UCSD-AML1 (cell line): ENCODE measurements around the gene ZNF605.
"Not testable (repeated sequence)": the region's sequence is repeated elsewhere in the genome, so short reads cannot be mapped to it uniquely, and the experiment has no call there.

Experiments used
- DNase-seq: peaks from one replicate; lab custom pipeline; 2025; ENCODE audit not compliant: unreplicated experiment; lab: John Stamatoyannopoulos, UW

The ZNF605 gene

GRCh38 chr12:132908145-132909029 is 47.7 kb downstream of the ZNF605 start:
- peak; percentile 71 for DNase-seq

- DNase-seq, result not testable (repeated sequence)
Measured at GRCh38 chr12:132907789-132908144, 48.3 kb downstream of the ZNF605 start.

- no peak for DNase-seq
Measured at GRCh38 chr12:132907216-132907615, 48.9 kb downstream of the ZNF605 start.

DNA sequence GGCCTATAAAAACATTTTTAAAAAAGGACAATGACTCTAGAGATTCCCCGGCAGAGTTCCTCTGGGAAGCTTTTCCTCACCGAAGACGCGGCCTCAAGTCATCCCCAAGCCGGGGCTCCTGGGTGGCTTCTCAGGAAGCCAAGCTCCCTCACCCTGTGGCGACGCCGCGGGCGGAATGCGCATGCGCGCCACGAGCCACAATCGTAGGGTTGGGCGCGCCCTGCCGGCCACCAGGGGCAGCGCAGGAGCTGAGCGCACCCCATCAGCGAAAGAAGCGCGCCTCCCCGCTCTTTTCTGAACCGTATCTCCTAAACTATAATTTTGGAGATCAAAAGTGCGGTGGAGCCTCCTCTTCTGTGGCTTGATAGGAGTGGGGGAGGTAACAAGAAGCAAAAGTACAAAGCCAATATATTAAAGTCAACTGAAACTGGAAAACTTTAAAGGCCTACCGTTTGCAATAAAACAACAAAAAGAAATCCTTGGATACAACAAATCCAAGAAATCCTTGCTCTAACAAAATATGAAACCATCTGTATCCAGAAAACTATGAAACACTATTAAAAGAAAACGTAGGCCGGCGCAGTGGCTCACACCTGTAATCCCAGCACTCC is 51.3 kb downstream of the ZNF605 start:
- peak; percentile 45 for DNase-seq

DNA sequence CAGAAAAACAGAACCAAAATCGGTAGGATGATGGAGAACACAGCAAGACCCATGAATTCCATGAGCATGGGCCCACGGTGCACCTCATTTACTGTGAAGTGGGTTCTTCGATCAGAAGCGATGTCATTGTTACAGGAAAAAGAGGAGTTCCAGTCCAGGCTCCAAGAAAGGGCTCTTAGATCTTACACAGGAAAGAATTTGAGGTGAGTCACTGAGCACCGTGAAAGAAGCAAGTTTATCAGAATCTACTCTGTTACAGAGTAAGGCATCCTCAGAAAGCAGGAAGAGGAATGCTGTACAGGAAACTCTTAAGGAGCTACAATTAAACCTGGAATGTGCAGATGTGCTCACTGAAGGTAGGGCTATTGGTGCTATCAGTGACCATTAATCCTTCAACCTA is 57.1 kb downstream of the ZNF605 start:
- DNase-seq, result no peak

GRCh38 chr12:132888852-132889251 is 67.3 kb downstream of the ZNF605 start:
- no peak for DNase-seq

DNA sequence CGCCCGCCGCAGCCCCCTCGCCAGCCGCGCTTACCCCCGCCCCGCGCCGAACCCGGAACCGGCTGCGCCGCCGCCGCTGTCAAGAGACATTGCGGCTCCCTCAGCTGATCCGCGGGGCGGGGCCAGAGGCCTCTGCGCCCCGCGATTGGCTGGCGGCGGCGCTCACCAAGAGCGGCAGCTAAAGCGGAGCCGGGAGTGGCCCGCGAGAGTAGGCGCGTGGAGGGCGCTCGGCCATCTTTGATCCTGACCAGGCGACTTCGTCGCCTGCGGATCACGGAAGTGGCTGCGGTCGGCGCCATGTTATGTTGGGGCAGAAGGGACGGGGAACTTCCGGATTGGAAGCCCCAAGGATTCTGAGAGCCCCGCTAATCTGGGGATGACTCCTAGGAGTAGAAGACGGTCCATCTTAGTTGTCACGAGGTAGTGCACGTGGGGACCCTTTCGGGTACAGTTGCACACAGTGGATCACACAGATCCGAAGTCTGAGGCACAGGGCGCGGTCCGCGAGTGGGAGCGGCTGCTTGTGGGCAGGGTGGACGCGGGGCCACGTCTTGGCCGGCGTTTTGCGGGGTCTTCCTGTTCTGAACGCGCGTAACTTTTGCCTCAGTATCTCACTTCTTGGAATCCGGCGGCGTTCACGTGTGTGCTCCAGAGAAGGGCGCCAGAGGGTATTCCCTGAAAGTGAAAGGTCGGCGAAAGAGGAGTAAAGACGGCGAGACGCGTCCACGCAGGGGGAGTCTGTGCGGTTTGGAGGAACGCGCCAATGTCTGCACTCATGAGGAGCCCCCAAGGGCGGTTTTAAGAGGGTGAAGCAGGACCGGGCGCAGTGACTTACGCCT is 68.4 kb downstream of the ZNF605 start, which contains the start of gene CHFR:
CHFR (minus strand) TSS at position 93 of the 839 bp plus-strand sequence. CDS start 277 bp downstream, outside the sequence.
- peak; percentile 96 for DNase-seq

DNA sequence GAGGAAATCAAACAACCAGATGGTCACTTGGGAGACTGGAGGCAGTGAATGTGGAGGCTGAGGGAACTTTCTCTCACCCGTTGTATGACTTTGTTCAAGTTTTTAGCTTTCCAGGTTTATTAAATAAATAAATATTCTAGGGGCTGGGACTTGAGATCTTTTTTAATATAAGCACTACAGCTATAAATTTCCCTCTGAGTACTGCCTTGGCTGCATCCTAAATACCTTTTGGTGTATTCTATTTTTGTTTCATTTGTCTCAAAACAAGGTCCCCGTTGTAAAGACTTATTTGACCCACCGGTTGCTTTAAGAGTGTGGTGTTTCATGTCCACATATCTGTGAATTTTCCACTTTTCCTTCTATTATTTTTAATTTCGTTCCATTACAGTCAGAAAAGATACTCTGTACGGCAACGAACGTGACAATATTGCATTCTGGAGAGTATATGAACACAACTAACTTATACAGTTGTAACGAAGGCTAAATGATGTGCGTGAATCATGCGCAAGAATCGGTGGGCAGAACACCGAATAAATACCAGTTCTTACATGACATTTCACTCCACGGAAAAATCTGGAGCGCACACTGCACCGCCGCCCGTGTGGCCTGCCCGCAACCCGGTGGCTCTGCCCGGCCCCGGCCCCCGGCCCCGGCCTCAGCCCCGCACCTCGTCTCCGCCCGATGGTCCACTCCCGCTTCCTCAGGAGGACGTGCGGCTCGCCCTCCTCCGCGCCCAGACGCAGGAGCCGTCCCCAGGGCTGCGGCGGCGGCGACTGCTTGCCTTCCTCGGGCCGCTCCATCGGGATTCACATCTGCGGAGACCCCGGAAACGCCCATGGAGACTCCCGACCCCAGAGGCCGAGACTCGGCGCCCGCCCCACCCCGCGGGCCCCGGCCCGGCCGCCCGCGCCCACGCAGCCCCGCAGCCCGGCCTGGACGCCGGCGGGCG is 69.3 kb downstream of the ZNF605 start:
- DNase-seq, result peak; percentile 19

GRCh38 chr12:132881818-132882217 is 74.3 kb downstream of the ZNF605 start:
- no peak for DNase-seq

DNA sequence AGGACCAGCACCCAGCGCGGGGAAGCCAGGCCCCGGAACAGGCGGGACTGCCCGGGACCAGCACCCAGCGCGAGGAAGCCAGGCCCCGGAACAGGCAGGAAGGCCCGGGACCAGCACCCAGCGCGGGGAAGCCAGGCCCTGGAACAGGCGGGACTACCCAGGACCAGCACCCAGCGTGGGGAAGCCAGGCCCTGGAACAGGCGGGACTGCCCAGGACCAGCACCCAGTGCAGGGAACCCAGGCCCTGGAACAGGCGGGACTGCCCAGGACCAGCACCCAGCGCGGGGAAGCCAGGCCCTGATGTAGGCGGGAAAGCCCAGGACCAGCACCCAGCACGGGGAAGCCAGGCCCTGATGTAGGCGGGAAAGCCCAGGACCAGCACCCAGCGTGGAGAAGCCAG is 81.5 kb downstream of the ZNF605 start:
- not testable (repeated sequence) for DNase-seq

DNA sequence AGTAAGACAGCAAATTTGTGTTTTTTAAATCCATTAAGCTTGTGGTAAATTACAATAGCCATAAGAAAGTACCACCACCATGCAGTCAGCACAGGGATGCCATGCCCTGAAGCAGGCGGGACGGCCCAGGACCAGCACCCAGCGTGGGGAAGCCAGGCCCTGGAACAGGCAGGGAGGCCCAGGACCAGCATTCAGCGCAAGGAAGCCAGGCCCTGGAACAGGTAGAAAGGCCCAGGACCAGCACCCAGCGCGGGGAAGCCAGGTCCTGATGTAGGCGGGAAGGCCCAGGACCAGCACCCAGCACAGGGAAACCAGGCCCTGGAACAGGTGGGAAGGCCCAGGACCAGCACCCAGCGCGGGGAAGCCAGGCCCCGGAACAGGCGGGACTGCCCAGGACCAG is 81.9 kb downstream of the ZNF605 start:
- no peak for DNase-seq

GRCh38 chr12:132873724-132874123 is 82.4 kb downstream of the ZNF605 start:
- no peak for DNase-seq

DNA sequence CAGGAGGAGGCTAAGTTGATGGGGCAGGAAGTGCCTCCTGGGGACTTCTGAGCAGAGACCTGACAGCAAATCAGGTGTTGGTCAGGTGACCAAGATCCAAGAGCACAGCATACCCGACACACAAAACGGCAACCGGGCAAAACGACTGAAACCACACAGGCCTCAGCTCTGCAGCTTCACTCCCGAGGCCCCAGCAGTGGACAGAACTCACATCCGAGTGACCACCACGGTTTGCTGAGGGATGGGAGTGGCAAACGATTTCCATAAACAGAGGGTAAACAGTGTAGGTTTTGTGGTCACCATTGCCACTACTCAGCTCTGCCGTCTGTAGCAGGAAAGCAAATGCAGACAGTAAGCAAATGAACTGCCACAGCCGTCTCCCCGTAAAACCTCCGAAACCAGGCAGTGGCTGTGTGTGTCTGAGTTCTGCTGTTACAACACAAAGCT is 83.1 kb downstream of the ZNF605 start:
- DNase-seq, result no peak

DNA sequence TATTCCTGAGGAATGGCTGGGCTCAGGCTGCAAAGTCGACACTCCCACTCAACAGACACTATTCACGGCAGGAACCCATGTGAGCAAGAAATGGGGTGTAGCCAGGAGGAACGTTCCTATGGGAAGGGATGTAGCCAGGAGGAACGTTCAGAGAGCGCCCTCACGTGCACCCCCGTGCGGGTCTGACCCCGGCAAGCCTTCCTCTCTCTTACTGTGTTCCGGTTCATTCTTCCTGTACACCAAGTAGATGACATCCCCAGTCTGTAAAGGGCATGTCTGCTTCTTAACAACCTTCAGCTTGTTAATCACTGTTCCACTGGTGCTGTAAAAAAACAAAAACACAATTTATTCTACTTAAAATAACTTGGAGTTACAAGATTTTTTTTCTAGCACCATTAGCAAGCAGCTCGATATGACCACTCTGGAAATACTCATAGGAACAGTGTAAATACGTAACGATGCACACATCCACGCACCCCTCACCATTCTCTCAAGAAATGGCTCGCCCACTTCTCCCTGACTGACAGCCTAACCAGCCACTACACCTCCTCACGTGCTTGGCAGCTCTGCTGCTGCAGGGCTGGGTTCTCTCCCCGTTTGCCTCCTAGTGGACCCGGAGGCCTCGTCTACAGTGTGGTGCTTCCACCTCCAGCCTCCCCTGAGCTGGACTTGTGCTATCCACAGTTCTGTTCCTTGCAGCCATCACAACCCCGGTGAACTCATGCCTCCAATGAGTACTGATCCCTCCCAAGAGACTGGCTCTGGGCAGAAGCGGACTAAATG is 83.8 kb downstream of the ZNF605 start:
- DNase-seq, result no peak

- no peak for DNase-seq
Measured at GRCh38 chr12:132869551-132869950, 86.6 kb downstream of the ZNF605 start.
